ENCODE results near the gene HAO1. TPM values are rescaled to one million over a fixed set of nuclear protein-coding genes. Genes with fewer than 3 reads are reported as not detected.

Gene HAO1
- total RNA-seq, 1 experiment from 2014 or later = not detected

DNA sequence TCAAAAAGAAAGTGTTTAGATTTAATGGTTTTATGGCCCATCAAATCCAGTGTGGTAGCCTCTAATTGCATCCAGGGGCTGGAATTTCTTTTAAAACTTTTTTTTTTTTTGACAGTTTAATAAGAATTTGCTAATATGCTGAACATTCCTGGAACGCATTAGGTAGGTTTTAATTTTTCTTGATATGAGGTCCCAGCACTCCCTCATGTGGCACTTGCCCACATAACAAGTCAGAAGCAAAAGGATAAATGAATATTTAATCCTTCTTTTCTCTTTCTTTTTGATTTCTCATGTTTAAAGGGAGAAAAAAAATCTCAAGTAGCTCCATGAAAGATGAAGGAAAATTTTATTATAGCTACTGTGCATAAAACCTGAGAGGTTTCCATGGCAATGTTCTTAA is 13.5 kb downstream of the HAO1 start:
- peak; percentile 20 for DNase-seq (ENCODE audit: low spot score)

DNA sequence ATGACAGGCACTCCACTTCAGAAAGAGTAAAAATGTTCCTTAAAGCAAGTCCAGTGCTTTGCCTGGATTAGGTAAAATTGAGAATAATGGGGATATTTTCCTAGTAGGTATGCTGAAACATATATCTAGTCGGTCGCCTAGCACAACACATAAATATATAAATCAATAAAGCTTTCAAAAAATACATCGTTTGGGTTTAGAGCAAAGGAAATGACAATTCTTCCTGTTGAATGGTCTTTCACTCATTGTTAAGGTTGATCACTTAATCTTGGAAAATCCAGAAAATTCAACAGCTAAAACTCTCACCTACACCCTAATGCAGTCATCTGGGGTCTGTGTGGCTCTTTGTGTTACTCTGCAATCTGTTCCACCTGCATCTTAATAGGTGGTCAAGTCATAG is 13.9 kb downstream of the HAO1 start:
- DNase-seq (ENCODE audit: low spot score) = no peak

DNA sequence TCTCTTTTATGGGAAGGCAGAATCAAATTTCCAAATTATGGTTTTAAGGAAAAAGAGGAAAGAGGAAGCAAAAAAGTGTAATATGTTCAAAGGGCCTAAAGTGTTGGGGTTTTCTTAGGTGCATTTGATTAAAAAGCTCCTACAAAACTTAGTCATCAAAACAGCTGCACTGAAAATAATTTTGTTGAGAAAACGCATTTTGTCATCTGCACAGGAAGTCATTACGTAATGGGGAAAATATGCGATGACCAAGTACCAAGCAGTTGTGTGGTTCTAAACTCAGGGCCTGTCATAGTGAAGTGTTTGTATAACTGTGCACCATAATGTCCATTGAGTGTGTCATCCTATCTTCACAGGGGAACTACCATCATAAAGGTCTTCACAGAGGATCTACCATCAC is 15.6 kb downstream of the HAO1 start:
- peak; percentile 81 for DNase-seq (ENCODE audit: low spot score)

GRCh38 chr20:7916648-7917047 is 23.6 kb downstream of the HAO1 start:
- no peak for DNase-seq (ENCODE audit: low spot score)

DNA sequence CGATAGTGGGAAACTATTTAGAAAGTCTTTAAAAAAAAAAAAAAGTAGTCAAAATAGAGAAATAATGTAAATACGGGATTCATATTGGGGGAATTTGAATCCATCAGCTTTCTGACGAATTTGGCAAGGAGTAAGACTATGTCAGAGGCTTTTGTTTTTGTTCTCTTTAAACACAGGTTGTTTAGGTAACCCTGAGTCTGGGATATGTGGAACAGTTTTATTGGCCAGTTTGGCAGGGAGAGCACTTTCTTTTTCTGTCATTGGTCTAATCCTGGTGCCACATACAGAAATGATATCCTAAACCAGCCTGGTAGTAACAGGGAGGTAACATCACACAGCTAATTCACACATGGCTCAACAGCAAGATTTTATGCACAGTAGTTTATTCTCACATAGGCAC is 27.7 kb downstream of the HAO1 start:
- DNase-seq (ENCODE audit: low spot score) = no peak

GRCh38 chr20:7911586-7912330 is 28.5 kb downstream of the HAO1 start:
- no peak for DNase-seq (ENCODE audit: low spot score)

DNA sequence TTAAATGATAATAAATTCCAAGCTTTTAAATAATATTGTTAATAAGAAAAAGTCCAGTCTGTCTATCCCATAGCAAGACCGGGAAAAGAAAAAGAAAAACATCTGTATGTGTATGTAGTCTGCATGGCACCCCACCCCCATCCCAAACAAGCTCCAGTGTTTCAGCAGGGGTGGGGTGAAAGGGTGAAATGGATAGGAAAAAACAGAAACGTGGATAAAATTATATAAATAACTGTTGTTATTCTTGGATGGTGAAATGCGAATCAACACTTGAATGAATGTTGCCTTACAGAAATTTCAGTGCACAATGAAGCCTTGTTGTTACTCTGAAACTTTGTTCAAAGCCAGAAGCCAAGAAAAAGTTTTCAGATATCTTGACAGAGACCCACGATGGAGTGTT is 31.4 kb downstream of the HAO1 start:
- DNase-seq (ENCODE audit: low spot score) = no peak

- no peak for DNase-seq (ENCODE audit: low spot score)
These were observed 36.8 kb downstream of the HAO1 start for GRCh38 chr20:7903429-7903828.

DNA sequence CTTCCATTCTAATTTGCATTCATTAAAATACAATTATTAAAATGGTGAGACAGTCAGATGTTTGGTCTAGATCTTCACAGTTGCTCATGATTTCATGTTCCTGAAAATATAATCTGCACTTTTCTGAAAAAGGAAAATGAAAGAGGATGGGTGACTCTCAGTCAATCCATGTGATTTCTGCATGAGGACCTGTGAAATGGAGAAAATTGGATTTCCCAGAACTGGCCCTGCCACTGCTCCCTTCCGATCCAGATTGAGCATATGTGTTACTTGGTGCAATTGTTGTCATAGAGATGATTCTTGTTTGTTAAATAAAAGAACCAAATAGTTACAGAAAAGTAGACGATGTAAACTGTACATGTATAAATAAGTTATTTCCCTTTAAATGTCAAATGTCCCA is 37.4 kb downstream of the HAO1 start:
- no peak for DNase-seq (ENCODE audit: low spot score)

DNA sequence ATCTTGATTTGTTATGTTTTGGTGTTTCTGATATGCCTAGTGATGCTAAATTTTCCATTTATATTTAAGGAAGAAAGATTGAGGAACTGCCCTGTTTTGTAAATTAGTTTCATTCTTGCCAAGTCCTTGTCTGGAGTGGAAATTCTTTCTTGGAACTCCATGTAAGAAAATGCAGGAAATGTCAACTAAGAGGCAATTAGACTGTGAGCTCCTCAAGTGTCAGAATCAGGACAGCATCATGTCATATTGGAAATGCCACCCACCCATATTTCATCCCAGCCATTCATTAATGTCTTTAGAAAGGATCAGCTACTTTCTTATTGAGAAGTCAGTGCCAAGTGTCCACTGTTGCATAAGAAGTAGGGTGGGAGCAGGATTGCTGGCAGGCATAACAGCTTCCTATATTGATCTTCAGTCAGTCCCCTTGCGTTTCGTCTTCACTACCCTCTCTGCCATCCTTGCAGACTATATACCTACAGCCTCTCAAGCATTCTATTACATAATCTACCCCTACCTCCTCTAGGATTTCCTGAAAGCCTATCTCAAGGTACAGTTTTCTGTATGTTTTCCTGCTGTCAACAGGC is 42.4 kb downstream of the HAO1 start:
- no peak for DNase-seq (ENCODE audit: low spot score)

DNA sequence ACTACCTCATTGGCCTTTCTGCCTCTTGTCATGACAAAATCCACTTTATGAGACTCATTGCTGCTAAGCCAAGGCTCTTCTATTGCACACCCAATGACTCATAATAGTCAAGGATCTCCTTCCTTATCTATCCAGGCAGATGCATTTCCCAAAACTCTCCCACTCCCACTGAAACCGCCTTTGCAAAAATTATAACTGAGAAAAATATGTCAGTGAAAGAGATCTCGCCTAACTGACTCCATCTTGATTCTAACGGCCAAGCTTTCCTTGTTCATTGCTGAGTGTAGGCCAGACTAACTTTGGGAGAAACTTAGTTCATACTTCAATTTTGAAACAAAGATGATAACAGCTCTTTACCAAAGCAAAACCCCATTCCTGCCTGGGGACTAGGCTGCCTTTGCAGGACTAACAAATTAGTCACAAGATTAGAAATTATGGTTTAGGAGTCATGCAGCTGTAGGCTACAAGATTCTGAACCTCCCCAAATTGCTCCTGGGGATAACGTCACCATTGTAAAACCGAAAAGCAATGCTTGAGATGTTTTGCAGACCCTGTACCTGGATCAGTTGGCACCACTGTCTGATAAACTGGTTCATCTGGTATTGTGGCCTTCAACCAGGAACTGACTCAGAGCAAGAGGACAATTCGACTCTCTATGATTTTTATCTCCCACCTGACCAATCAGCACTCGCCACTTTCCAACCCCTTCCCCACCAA is 47.1 kb downstream of the HAO1 start:
- DNase-seq (ENCODE audit: low spot score) = no peak

- no peak for DNase-seq (ENCODE audit: low spot score)
These were observed 48.6 kb downstream of the HAO1 start for GRCh38 chr20:7891705-7892104.

GRCh38 chr20:7889736-7890135 is 50.5 kb downstream of the HAO1 start:
- DNase-seq (ENCODE audit: low spot score) = no peak

- no peak for DNase-seq (ENCODE audit: low spot score)
These were observed 56.5 kb downstream of the HAO1 start for GRCh38 chr20:7883741-7884140.

GRCh38 chr20:7883309-7883708 is 56.9 kb downstream of the HAO1 start:
- no peak for DNase-seq (ENCODE audit: low spot score)

DNA sequence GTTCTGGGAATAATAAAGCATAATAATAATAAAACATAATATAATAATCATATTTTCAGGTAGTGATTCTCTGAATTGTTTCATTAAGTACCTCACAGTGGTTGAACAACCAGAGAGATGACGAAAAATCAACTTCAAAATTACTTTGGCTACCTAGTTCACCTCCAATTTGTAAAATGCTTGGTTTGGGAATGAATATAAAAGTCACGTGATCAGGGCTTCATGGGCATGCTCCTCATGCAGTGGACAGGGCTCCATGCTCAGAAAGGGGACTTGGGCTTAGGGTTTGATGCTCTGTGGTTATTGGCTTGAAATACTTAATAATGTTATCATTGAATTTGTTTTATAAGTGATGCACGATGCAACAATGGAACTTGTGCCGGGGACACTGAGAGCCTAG is 58.2 kb downstream of the HAO1 start:
- DNase-seq (ENCODE audit: low spot score) = no peak

DNA sequence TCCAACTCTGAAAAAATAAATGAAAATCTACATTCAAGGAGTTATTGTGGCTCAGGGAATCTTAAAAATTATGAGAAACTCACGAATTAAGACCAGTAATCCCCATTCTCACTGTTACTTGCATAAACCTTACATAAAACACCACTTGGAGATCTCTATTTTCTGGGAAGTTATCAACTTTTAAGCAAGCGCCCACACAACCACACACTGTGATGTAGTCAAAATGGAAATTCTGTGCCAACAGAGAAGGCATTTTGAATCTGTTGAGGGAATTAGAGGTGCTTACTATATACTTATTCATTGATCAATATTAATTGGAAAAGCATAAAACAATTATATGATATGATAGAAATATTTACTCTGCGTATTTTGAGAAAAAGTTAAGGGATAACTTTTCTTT is 58.7 kb downstream of the HAO1 start:
- DNase-seq (ENCODE audit: low spot score) = no peak

- DNase-seq (ENCODE audit: low spot score) = peak; percentile 49
These were observed 60.4 kb downstream of the HAO1 start for GRCh38 chr20:7879883-7880282.

DNA sequence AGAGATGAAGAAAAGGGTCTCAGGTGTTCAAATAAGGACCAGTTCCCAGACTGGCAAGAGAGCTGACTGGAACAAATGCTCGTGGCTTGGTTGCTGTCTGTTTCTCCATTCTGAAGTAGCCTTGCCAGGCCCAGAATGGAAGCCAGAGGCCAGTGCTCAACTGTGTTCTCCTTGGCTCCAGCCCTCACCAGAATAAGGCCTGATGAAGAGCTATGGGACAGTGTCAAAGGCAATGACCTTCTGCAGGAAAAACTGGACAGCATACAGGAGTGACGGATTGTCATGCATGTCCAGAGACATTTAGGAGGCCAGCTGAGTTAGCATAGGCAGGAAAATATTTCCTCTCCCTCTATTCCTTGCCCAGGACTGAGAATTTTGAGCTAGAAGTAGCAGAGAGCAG is 72.2 kb downstream of the HAO1 start:
- no peak for DNase-seq (ENCODE audit: low spot score)

GRCh38 chr20:7866285-7866684 is 74.0 kb downstream of the HAO1 start:
- DNase-seq (ENCODE audit: low spot score) = no peak

- DNase-seq (ENCODE audit: low spot score) = peak; percentile 70
These were observed 80.9 kb downstream of the HAO1 start for GRCh38 chr20:7859356-7859802.

DNA sequence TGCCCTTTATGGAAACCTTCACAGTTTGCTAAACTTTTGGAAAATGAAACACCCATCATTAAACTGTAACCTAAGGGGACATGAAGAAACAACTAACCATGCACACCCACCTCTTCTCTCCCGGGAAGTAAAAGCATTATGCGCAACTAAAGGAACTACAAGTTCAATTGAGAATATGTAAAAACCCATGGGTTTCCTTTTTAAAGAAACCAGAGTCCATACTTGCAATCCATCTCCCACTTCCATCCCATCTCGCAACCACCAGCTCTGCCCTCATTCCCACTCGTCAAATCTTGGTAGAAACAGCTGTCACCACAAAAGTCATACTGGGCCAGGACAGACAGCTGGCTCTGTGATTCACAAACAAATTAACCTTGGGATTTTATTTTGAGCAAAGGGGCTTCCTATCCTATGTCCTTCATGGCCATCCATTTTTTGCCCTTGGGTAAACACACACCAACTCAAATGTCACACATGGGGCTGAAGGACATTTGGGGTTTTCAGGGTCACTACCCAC is 81.5 kb downstream of the HAO1 start:
- DNase-seq (ENCODE audit: low spot score) = no peak

GRCh38 chr20:7856756-7857155 is 83.5 kb downstream of the HAO1 start:
- DNase-seq (ENCODE audit: low spot score) = peak; percentile 59

All from H4 (cell line).